Motor neuron (in vitro differentiated cells): Measurements from ENCODE around the gene IGSF23. TPM values are rescaled to one million over a fixed set of nuclear protein-coding genes. Genes with fewer than 3 reads are reported as not detected.
"Not testable (repeated sequence)": the region's sequence is repeated elsewhere in the genome, so short reads cannot be mapped to it uniquely, and the experiment has no call there.

ENCODE experiments used
- ATAC-seq, 8 experiments: fragments of 200-7000 bp; cut with Tn5 transposase; replicated peaks in 6 of 8; 2 replicates each; pipeline ENCODE4 v1.8.0; 2021; ENCODE audit warnings: mild to moderate bottlenecking in 8 of 8, moderate library complexity in 8 of 8
- H3K27ac ChIP-seq, 2 donors: fragments of 250-450 bp; sonication (Bioruptor Pico); 2 replicates each; pipeline ENCODE4 v1.9.0; 2021; ENCODE audit warnings: antibody characterized with exemption in 2 of 2, mild to moderate bottlenecking in 2 of 2, moderate library complexity in 1 of 2
- H3K4me1 ChIP-seq, 2 donors: fragments of 250-450 bp; sonication (Bioruptor Pico); replicated peaks in 1 of 2; 2 replicates each; pipeline ENCODE4 v1.6.1; 2021; ENCODE audit warnings: antibody characterized with exemption in 2 of 2, mild to moderate bottlenecking in 2 of 2, moderate library complexity in 1 of 2
- H3K4me3 ChIP-seq, 5 donors: fragments of 250-450 bp; sonication (Bioruptor Pico); 2 replicates each; pipeline ENCODE4 v1.9.0; 2021; ENCODE audit warnings: antibody characterized with exemption in 5 of 5, mild to moderate bottlenecking in 5 of 5, moderate library complexity in 4 of 5
- WGBS, 10 experiments: fragments of 450-650 bp; shearing (Covaris generic); methylation state at CpG; one replicate each; pipeline ENCODE4 v1.0.0; 2022; 5-methylcytosine and 5-hydroxymethylcytosine counted together
- in situ Hi-C, 9 experiments: fragments of 400-800 bp; cut with MboI; loops; one replicate each; pipeline ENCODE4 v1.15.0; 2021; ENCODE audit warnings: low sequenced_read_pairs in 9 of 9, low pct_unique_long_range_greater_than_20kb in 2 of 9; ENCODE audit not compliant: unreplicated experiment in 9 of 9
- total RNA-seq, 8 experiments: library from RNA; unstranded; fragments of 300-600 nt; gene quantifications; 2 replicates each; pipeline versions ENCODE4 v1.2.3 to v1.2.4, GENCODE V29; 2022

Gene IGSF23
- total RNA-seq, 8 experiments from 2014 or later: 0.72 to 2.2 TPM; not detected in 6

GRCh38 chr19:44672226-44672625 is 58.9 kb downstream of the IGSF23 start:
- 71 to 100% (median 80%) methylated on average over 1 of the region's 1 CpG; no CpG with 5 or more reads in 5 of the 10 experiments for WGBS, 10 experiments
- in situ Hi-C loops: no loop called here
- Histone ChIP-seq H3K27ac (no peak overlapping the region), H3K4me3 (no peak overlapping the region), H3K4me1 (no peaks in the 10 kb centered on the region)
- no peak for ATAC-seq

GRCh38 chr19:44673510-44673909 is 60.1 kb downstream of the IGSF23 start:
- no peaks in the 10 kb centered on the region for H3K4me1 ChIP-seq
- H3K4me3 ChIP-seq: no peak overlapping the region
- no peak for ATAC-seq
- no peak overlapping the region for H3K27ac ChIP-seq
- in situ Hi-C loops: no loop called here
- 52 to 100% (median 78%) methylated on average over 2 to 4 of the region's 4 CpGs; no CpG with 5 or more reads in 1 of the 10 experiments for WGBS, 10 experiments

DNA sequence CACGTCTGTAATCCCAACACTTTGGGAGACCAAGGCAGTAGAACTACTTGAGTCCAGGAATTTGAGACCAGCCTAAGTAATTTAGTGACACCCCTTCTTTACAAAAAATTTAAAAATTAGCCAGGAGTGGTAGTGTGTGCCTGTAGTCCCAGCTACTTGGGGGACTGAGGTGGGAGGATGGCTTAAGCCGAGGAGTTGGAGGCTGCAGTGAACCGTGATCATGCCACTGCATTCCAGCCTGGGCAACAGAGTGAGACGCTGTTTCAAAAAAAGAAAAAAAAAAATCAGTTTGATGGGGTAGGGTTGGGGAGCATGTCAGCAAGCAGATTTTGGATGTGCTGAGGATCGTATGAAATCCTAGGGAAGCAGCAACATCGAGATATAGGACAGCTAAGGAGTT is 62.2 kb downstream of the IGSF23 start:
- Histone ChIP-seq H3K27ac (no peak overlapping the region), H3K4me3 (no peak overlapping the region), H3K4me1 (no peaks in the 10 kb centered on the region)
- WGBS, 10 experiments: 60 to 100% (median 83%) methylated on average over 2 to 5 of the region's 6 CpGs; no CpG with 5 or more reads in 3 of the 10 experiments
- no peak for ATAC-seq
- in situ Hi-C loops: no loop called here

GRCh38 chr19:44677019-44677811 is 63.9 kb downstream of the IGSF23 start:
- Histone ChIP-seq H3K4me1 (no peaks in the 10 kb centered on the region), H3K27ac (no peak overlapping the region), H3K4me3 (no peak overlapping the region)
- WGBS, 10 experiments: 45 to 100% (median 75%) methylated on average over 1 to 7 of the region's 8 CpGs
- in situ Hi-C loops: no loop called here
- peak in 3 of 8 experiments; percentile 34 to 57 (median 34) for ATAC-seq

GRCh38 chr19:44680536-44680935 is 67.2 kb downstream of the IGSF23 start:
- in situ Hi-C loops: no loop called here
- no peak overlapping the region for H3K4me3 ChIP-seq
- ATAC-seq: no peak
- H3K27ac ChIP-seq: no peak overlapping the region
- no peaks in the 10 kb centered on the region for H3K4me1 ChIP-seq

GRCh38 chr19:44681992-44682790 is 68.8 kb downstream of the IGSF23 start:
- no peak for ATAC-seq
- no peaks in the 10 kb centered on the region for H3K4me1 ChIP-seq
- 94 to 100% (median 100%) methylated on average over 1 to 3 of the region's 15 CpGs; no CpG with 5 or more reads in 6 of the 10 experiments for WGBS, 10 experiments

GRCh38 chr19:44682807-44683206 is 69.4 kb downstream of the IGSF23 start:
- in situ Hi-C loops: no loop called here
- H3K4me1 ChIP-seq: no peaks in the 10 kb centered on the region

More at GRCh38 chr19:44681992-44682790, 68.8 kb downstream of the IGSF23 start:
- no peak overlapping the region for H3K27ac ChIP-seq
- no peak overlapping the region for H3K4me3 ChIP-seq
- in situ Hi-C loops: no loop called here

GRCh38 chr19:44683434-44684210 is 70.3 kb downstream of the IGSF23 start:
- WGBS, 10 experiments: 17 to 80% methylated on average over 1 of the region's 9 CpGs; no CpG with 5 or more reads in 8 of the 10 experiments
- H3K4me3 ChIP-seq: no peak overlapping the region
- no peak for ATAC-seq
- no peaks in the 10 kb centered on the region for H3K4me1 ChIP-seq
- in situ Hi-C loops: no loop called here
- H3K27ac ChIP-seq: no peak overlapping the region

More at GRCh38 chr19:44682807-44683206, 69.4 kb downstream of the IGSF23 start:
- no peak for ATAC-seq
- H3K27ac ChIP-seq: no peak overlapping the region
- WGBS, 10 experiments: 33 to 92% (median 65%) methylated on average over 1 to 2 of the region's 2 CpGs; no CpG with 5 or more reads in 2 of the 10 experiments
- no peak overlapping the region for H3K4me3 ChIP-seq

- H3K27ac ChIP-seq, ATAC-seq, H3K4me3 ChIP-seq, in situ Hi-C loops, H3K4me1 ChIP-seq: not testable (repeated sequence)
- 67 to 100% (median 96%) methylated on average over 1 to 3 of the region's 3 CpGs; no CpG with 5 or more reads in 4 of the 10 experiments for WGBS, 10 experiments
Observed at GRCh38 chr19:44684396-44684795, 71.0 kb downstream of the IGSF23 start.

DNA sequence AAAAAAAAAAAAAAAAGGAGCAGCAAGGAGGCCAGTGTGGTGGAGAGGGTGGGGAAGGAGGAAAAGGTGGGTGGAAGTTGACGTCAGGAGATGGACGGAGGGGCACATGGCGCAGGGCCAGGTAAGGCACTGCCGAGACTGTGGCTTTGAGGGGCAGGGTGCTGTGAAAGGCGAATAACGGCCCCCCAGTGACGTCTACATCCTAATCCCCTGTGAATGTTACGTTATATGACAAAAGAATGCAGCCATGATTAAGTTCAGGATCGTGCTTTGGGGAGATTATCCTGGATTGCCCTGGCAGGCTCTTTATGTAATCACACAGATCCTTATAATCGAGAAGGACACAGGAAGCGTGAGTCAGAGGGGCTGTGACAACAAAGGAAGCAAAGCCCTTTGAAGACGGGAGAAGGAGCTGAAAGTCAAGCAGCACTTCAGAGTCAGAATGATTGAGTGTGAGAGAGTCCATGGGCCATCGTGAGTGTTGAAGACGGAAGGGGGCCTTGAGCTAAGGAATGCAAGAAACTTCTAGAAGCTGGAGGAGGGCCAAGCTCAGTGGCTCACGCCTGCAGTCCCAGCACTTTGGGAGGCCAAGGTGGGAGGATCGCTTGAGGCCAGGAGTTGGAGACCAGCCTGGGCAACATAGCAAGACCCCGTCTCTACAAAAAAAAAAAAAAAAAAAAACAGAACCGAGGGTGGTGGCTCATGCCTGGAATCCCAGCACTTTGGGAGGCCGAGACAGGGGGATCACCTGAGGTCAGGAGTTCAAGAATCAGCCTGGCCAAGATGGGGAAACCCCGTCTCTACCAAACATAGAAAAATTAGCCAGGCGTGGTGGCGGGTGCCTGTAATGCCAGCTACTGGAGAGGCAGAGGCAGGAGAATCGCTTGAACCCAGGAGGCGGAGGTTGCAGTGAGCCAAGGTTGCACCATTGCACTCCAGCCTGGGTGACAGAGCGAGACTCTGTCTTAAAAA is 71.8 kb downstream of the IGSF23 start:
- no peak overlapping the region for H3K27ac ChIP-seq
- WGBS, 10 experiments: 32 to 71% (median 62%) methylated on average over 3 to 19 of the region's 25 CpGs
- peak in 5 of 8 experiments; percentile 19 to 69 (median 54) for ATAC-seq
- in situ Hi-C loops: no loop called here
- H3K4me1 ChIP-seq: no peaks in the 10 kb centered on the region
- H3K4me3 ChIP-seq: no peak overlapping the region

DNA sequence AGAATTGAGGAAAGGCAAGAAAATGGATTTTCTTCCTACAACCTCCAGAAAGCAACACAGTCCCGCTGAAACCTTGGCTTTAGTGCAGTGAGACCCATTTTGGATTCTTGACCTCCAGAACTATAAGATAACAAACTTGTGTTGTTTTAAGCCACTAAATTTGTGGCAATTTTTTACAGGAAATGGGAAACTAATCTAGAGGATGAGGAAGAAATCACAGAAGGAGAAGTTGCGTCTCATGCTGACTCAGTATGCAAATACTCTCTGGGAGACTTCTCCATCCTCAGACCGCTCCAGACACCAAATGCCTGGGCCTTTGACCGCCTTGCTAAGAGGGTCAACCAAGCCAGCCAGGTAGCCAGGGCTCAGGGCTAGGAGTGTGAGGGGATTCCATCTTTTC is 72.5 kb downstream of the IGSF23 start:
- in situ Hi-C loops: no loop called here
- peak in 2 of 8 experiments; percentile 9 to 24 for ATAC-seq
- H3K27ac ChIP-seq: no peak overlapping the region
- H3K4me3 ChIP-seq: no peak overlapping the region
- H3K4me1 ChIP-seq: no peaks in the 10 kb centered on the region
- WGBS, 10 experiments: 47 to 100% (median 76%) methylated on average over 1 to 4 of the region's 4 CpGs; no CpG with 5 or more reads in 1 of the 10 experiments
